ENCODE measurements around the gene MTHFSD. TPM values are rescaled to one million over a fixed set of nuclear protein-coding genes. Genes with fewer than 3 reads are reported as not detected.

The MTHFSD gene
- total RNA-seq, 1 donor from 2014 or later, result 8.1 TPM

DNA sequence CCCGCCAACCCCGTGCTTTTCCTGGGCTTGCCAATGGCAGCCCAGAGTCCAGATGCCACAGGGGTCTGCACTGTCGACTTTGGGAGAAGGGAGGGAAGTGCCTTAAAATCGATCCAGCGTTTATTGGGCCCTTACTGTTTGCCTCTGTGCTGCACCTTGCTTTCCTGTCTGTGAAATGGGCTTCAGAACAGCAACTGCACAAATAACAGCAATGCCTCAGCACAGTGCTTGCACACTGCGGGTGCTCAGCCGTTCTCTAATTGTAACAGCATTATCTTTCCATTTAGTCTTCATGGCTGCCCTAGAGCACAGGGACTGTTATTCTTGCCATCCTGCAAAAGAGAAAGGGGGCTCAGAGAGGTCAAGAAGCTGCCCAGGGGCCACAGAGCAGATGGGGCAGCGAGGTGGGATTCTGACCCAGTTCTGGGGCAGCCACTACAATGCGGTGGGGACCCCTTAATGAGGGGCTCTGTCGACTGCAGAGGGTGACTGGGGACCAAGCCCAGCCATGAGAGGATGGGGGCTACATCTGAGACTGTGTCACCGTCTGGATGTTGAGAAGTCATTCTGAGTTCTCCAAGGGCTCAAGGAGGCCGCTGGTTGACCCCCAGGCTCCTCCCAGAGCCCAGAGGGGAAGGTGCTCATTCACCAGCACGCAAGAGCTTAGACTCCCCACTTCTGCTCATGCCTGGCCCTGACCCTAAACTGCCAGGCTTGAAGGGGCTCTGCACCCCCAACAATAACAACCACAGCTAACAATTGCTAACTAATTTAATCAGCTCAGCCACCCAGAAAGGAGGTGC is 54.1 kb downstream of the MTHFSD start:
- Mint-ChIP-seq H3K9me3 (ENCODE audit: low read depth) (no peaks in the 10 kb centered on the region), H3K27ac (ENCODE audit: unreplicated experiment) (no peak overlapping the region), H3K36me3 (ENCODE audit: low read depth) (no peaks in the 10 kb centered on the region), H3K4me1 (ENCODE audit: low read depth) (peaks cover 14% of the 10 kb centered on the region), H3K4me3 (ENCODE audit: unreplicated experiment) (no peak overlapping the region), H3K27me3 (ENCODE audit: low read depth) (peaks cover 82% of the 10 kb centered on the region)
- TF ChIP-seq, protein P1, sequence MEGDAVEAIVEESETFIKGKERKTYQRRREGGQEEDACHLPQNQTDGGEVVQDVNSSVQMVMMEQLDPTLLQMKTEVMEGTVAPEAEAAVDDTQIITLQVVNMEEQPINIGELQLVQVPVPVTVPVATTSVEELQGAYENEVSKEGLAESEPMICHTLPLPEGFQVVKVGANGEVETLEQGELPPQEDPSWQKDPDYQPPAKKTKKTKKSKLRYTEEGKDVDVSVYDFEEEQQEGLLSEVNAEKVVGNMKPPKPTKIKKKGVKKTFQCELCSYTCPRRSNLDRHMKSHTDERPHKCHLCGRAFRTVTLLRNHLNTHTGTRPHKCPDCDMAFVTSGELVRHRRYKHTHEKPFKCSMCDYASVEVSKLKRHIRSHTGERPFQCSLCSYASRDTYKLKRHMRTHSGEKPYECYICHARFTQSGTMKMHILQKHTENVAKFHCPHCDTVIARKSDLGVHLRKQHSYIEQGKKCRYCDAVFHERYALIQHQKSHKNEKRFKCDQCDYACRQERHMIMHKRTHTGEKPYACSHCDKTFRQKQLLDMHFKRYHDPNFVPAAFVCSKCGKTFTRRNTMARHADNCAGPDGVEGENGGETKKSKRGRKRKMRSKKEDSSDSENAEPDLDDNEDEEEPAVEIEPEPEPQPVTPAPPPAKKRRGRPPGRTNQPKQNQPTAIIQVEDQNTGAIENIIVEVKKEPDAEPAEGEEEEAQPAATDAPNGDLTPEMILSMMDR (IDR thresholded peaks at IDR 0.05), result no peak
- peak; percentile 12 for DNase-seq (ENCODE audit: low spot score)

DNA sequence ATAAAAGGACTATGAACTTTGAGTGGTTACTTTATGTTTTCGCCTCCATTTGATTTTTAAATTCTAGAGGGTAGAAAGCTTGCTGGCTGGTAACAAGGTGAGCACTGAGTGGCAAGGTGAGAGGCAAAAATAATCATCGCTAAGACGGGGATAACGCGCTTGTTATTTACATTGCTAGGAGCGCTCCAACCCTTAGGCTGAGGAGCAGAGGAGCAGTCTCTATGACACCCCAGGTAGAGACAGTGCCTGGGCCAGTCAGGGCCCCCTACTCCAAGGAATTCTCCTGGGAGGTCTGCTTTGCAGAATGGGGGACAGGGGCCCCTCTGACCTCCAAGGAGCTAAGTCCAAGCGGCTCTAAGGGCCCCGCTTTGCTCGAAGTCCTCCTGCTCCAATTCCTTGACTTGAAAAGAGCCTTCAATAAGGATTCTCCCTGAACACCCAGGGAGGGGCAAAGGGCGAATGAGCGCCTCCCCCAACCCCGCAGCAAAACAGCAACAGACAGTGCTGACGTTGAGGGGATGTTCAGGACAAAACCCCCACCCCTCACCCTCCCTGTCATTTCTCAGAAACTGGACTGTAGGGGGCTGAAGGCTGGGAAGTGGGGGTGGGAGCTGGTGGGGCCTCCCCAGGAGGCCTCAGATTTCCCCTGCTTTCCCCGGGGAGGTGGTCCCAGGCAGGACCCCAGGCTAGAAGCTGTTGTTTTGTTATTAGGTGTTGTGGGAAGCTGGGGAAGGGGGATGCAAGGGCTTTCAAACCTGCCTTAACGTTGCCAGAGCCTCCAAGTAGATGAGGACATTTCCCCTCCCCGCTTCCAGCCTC is 54.9 kb downstream of the MTHFSD start:
- peak; percentile 37 for DNase-seq (ENCODE audit: low spot score)
- Mint-ChIP-seq H3K9me3 (ENCODE audit: low read depth) (no peaks in the 10 kb centered on the region), H3K4me1 (ENCODE audit: low read depth) (peaks cover 10% of the 10 kb centered on the region), H3K36me3 (ENCODE audit: low read depth) (no peaks in the 10 kb centered on the region), H3K27me3 (ENCODE audit: low read depth) (peaks cover 86% of the 10 kb centered on the region), H3K4me3 (ENCODE audit: unreplicated experiment) (no peak overlapping the region), H3K27ac (ENCODE audit: unreplicated experiment) (no peak overlapping the region)
- TF ChIP-seq, protein P1 (IDR thresholded peaks at IDR 0.05), result no peak

DNA sequence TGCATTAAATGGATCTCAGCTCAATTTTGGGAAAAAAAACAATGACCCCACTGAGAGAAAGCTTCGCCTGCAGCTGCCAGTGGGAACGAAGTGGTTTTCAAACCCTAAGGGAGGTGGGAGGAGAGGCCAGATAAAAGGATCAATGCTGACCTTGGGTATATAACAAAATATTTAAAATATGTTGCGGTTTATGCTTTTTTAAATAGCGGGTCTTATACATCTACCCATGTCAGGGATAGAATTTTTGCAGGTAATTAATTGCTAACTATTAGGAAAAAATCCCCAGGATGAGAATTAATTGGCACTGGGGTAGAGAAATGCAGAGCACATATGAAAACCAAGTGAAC is 55.6 kb downstream of the MTHFSD start:
- Mint-ChIP-seq H3K36me3 (ENCODE audit: low read depth) (no peaks in the 10 kb centered on the region), H3K27me3 (ENCODE audit: low read depth) (peaks cover 84% of the 10 kb centered on the region), H3K27ac (ENCODE audit: unreplicated experiment) (no peak overlapping the region), H3K4me3 (ENCODE audit: unreplicated experiment) (no peak overlapping the region), H3K4me1 (ENCODE audit: low read depth) (peaks cover 8% of the 10 kb centered on the region), H3K9me3 (ENCODE audit: low read depth) (no peaks in the 10 kb centered on the region)
- TF ChIP-seq, protein P1 (IDR thresholded peaks at IDR 0.05), result no peak
- DNase-seq (ENCODE audit: low spot score), result no peak

DNA sequence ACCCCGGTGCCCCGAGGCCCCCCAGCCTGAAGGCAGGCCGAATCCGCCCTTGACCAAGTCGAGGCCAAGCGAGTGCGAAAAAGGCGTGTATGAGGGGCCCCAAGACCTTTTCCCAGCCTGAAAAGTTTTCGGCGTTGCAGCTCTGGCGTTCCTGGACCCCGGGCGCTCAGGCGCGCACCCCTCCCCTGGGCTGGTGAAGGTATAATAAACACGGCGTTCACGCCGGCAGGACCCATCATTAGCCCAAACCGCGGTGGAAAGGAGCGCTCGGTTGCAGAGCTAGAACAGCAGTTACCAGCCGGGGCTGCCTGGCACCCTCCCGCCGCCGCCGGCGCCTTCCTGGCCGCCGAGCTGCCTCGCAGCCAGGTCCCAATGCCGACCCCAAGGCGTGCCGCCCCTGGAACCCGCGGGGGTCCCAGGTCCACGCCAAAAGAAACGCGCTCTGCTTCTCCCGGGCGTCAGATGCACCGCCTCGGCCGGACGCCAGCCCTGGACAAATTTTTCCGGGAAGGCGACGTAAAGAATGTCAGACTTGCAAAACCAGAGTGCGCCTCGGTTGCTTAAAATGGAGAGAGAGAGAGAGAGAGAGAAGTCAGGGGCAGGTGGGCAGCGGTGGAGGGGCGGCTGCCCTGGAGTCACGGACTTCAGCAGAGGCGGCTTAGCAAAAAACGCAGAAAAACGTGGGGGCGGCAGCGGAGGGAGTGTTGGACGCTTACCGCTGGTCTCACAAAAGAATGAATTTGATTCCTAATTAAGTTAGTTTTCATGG is 56.2 kb downstream of the MTHFSD start:
- peak; percentile 68 for DNase-seq (ENCODE audit: low spot score)
- Mint-ChIP-seq H3K27me3 (ENCODE audit: low read depth) (peaks cover 83% of the 10 kb centered on the region), H3K4me1 (ENCODE audit: low read depth) (peaks cover 8% of the 10 kb centered on the region), H3K9me3 (ENCODE audit: low read depth) (no peaks in the 10 kb centered on the region), H3K4me3 (ENCODE audit: unreplicated experiment) (no peak overlapping the region), H3K36me3 (ENCODE audit: low read depth) (no peaks in the 10 kb centered on the region), H3K27ac (ENCODE audit: unreplicated experiment) (no peak overlapping the region)
- TF ChIP-seq, protein P1 (IDR thresholded peaks at IDR 0.05), result no peak

DNA sequence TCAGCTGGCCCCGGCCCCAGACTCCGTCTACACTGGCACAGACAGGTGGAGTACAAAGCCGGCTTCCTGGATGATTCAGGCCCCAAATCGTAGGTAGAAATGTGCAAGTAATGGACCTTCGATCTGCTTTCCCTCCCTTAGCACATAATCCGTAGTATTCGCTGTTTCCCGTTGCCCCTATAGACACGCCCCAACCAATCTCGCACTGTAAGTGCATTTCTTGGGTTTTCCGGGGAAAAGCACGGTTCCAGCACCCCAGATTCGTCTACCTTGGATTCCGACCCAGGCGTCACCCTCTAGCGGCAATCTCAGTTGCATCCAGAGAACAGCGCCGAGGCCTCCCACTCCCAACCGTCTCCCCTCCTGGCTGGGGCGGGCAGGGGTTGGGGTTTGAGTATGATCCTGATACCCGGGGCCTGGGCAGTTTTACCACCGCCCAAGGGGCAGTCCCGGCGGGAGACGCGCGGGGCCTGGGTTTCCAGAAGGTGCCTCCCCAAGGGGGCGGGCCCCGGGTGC is 56.8 kb downstream of the MTHFSD start:
- Mint-ChIP-seq H3K4me3 (ENCODE audit: unreplicated experiment) (no peak overlapping the region), H3K27ac (ENCODE audit: unreplicated experiment) (no peak overlapping the region), H3K9me3 (ENCODE audit: low read depth) (no peaks in the 10 kb centered on the region), H3K4me1 (ENCODE audit: low read depth) (peaks cover 8% of the 10 kb centered on the region), H3K27me3 (ENCODE audit: low read depth) (peaks cover 81% of the 10 kb centered on the region), H3K36me3 (ENCODE audit: low read depth) (no peaks in the 10 kb centered on the region)
- TF ChIP-seq, protein P1 (IDR thresholded peaks at IDR 0.05), result no peak
- DNase-seq (ENCODE audit: low spot score), result no peak
